ENCODE measurements around the gene ARL10. TPM values are rescaled to one million over a fixed set of nuclear protein-coding genes. Genes with fewer than 3 reads are reported as not detected.

Gene ARL10
- total RNA-seq, 1 donor from 2014 or later: 29.5 TPM

DNA sequence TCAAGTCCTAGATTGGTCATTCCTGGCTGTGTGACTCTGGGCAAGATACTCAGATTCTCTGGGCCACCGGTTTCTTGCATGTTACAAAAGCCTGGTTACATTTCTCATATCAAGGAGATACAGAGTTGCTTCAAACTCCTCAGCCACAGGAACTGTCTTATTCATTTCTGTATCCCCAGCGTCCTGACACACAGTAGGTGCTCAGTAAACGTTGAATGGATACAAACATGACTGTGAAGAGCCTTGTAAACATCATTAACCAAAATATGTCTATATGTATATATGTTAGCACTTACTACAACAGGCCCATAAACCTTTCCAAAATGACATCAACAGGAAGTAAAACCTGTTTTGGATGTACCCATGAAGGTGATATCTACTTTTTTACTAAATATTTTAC, 49.4 kb downstream of the ARL10 start:
- no peak overlapping the region for H3K27ac Mint-ChIP-seq
- DNase-seq (ENCODE audit: low spot score, unreplicated experiment): no peak
- no peak for TF ChIP-seq CTCF (IDR thresholded peaks at IDR 0.05; ENCODE audit: unreplicated experiment)
- H3K27me3 Mint-ChIP-seq: no peaks in the 10 kb centered on the region
- no peaks in the 10 kb centered on the region for H3K4me1 Mint-ChIP-seq (ENCODE audit: low read depth)
- H3K36me3 Mint-ChIP-seq (ENCODE audit: insufficient read depth): peaks cover 2% of the 10 kb centered on the region
- peak overlapping the region; percentile 72 for H3K4me3 Mint-ChIP-seq (ENCODE audit: low read depth)
- H3K9me3 Mint-ChIP-seq (ENCODE audit: low read depth): no peaks in the 10 kb centered on the region

GRCh38 chr5:176415240-176415951, 50.1 kb downstream of the ARL10 start:
- no peak for DNase-seq (ENCODE audit: low spot score, unreplicated experiment)
- peaks cover 3% of the 10 kb centered on the region for H3K9me3 Mint-ChIP-seq (ENCODE audit: low read depth)
- H3K36me3 Mint-ChIP-seq (ENCODE audit: insufficient read depth): no peaks in the 10 kb centered on the region
- no peaks in the 10 kb centered on the region for H3K4me1 Mint-ChIP-seq (ENCODE audit: low read depth)
- H3K4me3 Mint-ChIP-seq (ENCODE audit: low read depth): peak overlapping the region; percentile 72
- TF ChIP-seq CTCF (IDR thresholded peaks at IDR 0.05; ENCODE audit: unreplicated experiment): no peak
- no peaks in the 10 kb centered on the region for H3K27me3 Mint-ChIP-seq
- peak overlapping the region; percentile 67 for H3K27ac Mint-ChIP-seq

GRCh38 chr5:176415952-176416924, 51.0 kb downstream of the ARL10 start, which contains the start of gene CLTB:
Gene CLTB, minus strand, starts transcription at chr5:176416539. Its CDS starts 176 bp downstream, at chr5:176416363.
- Mint-ChIP-seq H3K9me3 (ENCODE audit: low read depth) (peaks cover 8% of the 10 kb centered on the region), H3K4me3 (ENCODE audit: low read depth) (peak within 1 kb of the TSS; percentile 72), H3K36me3 (ENCODE audit: insufficient read depth) (peaks cover 1% of the 10 kb centered on the region), H3K27me3 (no peaks in the 10 kb centered on the region), H3K4me1 (ENCODE audit: low read depth) (no peaks in the 10 kb centered on the region), H3K27ac (peak within 1 kb of the TSS; percentile 67)
- TF ChIP-seq CTCF (IDR thresholded peaks at IDR 0.05; ENCODE audit: unreplicated experiment): peak; percentile 81
- peak; percentile 91 for DNase-seq (ENCODE audit: low spot score, unreplicated experiment)

DNA sequence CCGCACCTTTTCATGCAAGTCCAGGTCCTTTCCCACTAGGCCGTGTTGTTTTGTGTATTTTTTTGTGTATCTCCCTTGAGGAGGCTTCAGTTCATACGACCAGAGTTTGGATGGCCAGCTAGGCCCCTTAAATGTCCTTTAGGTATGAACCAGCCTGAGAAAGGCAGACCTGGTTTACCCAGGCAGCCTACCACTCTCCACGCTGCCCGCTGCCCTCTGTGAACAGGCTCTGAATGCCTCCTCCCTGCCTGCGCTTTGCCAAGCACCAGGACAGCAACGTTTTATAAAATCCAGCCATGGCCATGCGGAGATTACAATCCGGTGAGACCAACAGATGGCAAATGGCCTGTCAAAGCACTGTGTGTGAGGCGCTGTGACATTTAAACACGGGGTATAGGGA, 51.7 kb downstream of the ARL10 start:
- H3K4me1 Mint-ChIP-seq (ENCODE audit: low read depth): no peaks in the 10 kb centered on the region
- no peak for DNase-seq (ENCODE audit: low spot score, unreplicated experiment)
- H3K9me3 Mint-ChIP-seq (ENCODE audit: low read depth): peaks cover 11% of the 10 kb centered on the region
- peak overlapping the region; percentile 56 for H3K4me3 Mint-ChIP-seq (ENCODE audit: low read depth)
- TF ChIP-seq CTCF (IDR thresholded peaks at IDR 0.05; ENCODE audit: unreplicated experiment): no peak
- H3K36me3 Mint-ChIP-seq (ENCODE audit: insufficient read depth): peaks cover 1% of the 10 kb centered on the region
- H3K27ac Mint-ChIP-seq: peak overlapping the region; percentile 56
- no peaks in the 10 kb centered on the region for H3K27me3 Mint-ChIP-seq

DNA sequence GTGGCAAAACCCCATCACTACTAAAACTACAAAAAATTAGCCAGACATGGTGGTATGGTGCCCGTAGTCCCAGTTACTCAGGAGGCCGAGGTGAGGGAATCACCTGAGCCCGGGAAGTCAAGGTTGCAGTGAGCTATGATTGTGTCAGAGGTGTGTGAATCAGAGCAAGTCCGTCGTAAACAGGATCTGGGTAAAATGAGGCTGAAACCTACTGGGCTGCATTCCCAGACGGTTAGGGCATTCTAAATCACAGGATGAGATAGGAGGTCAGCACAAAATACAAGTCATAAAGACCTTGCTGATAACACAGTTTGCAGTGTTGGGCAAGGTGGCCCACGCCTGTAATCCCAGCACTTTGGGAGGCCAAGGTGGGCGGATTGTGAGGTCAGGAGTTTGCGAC, 53.0 kb downstream of the ARL10 start:
- H3K27me3 Mint-ChIP-seq: no peaks in the 10 kb centered on the region
- DNase-seq (ENCODE audit: low spot score, unreplicated experiment): no peak
- H3K4me3 Mint-ChIP-seq (ENCODE audit: low read depth): no peak overlapping the region
- no peak for TF ChIP-seq CTCF (IDR thresholded peaks at IDR 0.05; ENCODE audit: unreplicated experiment)
- H3K9me3 Mint-ChIP-seq (ENCODE audit: low read depth): peaks cover 16% of the 10 kb centered on the region
- peaks cover 1% of the 10 kb centered on the region for H3K36me3 Mint-ChIP-seq (ENCODE audit: insufficient read depth)
- H3K4me1 Mint-ChIP-seq (ENCODE audit: low read depth): no peaks in the 10 kb centered on the region
- peak overlapping the region; percentile 79 for H3K27ac Mint-ChIP-seq
